GM18909 (cell line): ENCODE measurements around the gene TAF7L.

Source experiments
- ATAC-seq: cut with Tn5 transposase; IDR thresholded peaks from one replicate; pipeline ENCODE4 v1.9.1; 2021; ENCODE audit warnings: mild to moderate bottlenecking; ENCODE audit not compliant: unreplicated experiment, poor library complexity

Gene TAF7L

DNA sequence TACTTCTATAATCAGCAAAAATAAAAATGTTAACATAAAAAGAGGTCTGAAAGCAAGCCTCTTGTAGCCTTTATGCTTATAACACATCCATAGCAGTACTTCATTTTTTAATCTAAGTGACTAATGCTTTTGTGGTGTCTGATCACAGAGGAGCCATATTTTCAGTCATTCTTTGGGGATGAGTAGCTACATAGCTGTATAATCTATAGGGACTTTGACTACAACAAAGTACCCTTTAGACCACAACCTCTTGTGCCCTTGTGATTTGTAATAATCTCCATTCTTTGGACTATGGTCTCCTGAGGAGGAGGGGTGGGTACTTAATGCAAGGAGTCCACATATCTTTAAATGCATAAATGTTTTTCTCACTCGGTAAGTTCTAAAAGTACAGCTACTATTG is 62.0 kb downstream of the TAF7L start:
- no peak for ATAC-seq

DNA sequence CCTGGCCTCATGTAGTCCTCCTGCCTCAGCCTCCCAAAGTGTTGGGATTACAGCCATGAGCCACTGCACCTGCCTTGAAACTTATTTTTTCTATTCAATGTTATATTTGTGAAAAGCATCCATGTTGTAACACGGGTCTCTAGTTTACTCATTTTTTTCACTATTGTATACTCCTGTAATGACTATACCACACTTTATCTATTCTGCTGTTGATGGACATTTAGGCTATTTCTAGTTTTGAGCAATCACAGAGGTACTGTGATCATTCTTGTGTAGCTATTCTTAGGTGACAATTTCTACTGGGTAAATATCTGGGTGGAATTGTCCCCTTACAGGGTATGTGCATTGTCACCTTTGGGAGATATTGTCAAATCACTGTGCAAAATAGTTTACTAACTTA is 67.9 kb downstream of the TAF7L start:
- no peak for ATAC-seq

DNA sequence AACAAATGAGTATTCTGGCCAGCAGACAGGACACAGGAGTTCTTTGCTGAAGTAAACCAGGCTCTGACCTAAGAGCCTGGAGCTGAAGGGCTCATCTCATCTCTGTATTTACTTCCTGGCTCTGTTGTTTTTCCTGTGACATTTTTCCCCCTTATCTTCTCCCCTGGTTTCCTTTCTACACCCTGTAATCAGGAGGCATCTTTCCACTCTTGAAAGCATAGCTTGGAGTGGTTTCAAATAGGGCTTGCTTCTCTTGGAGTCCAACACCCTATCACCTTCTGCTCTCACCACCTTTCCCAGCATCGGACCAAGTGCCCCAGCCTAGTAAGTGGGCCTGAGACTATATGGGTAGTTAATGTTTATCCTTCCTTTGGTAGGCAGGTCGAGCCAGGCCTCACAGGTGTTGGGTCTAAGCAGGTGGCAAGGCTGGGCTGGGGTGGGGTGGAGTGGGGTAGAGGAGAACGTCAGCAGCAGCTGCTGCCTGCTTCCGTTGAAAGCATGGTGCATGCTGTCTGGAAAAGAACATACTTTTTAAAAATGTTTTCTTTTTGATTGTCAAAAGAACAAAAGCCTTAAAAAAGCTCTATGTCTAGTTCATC is 70.4 kb downstream of the TAF7L start:
- no peak for ATAC-seq

DNA sequence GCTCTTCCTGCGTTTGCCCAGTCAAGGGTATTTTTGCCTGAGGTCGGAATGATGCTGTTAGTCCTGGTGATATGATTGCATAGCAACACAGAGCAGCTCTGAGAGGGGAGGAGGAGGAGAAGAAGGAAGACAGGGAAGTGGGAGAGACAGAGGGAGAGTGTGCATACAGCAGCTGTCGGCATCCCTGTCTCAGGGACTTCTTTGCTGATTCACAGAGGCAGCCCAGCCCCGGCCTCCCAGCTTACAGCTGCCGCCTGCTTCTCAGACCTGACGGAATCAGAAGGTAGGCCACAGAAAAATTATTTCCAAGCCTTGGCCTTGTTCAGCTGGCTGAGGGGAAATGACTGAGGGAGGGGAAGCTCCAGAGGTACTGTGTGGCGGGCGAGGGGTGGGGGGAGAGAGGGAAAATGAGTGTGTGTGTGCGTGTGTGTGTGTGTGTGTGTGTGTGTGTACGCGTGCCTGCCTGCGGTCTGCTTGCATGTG is 71.2 kb downstream of the TAF7L start:
- no peak for ATAC-seq

DNA sequence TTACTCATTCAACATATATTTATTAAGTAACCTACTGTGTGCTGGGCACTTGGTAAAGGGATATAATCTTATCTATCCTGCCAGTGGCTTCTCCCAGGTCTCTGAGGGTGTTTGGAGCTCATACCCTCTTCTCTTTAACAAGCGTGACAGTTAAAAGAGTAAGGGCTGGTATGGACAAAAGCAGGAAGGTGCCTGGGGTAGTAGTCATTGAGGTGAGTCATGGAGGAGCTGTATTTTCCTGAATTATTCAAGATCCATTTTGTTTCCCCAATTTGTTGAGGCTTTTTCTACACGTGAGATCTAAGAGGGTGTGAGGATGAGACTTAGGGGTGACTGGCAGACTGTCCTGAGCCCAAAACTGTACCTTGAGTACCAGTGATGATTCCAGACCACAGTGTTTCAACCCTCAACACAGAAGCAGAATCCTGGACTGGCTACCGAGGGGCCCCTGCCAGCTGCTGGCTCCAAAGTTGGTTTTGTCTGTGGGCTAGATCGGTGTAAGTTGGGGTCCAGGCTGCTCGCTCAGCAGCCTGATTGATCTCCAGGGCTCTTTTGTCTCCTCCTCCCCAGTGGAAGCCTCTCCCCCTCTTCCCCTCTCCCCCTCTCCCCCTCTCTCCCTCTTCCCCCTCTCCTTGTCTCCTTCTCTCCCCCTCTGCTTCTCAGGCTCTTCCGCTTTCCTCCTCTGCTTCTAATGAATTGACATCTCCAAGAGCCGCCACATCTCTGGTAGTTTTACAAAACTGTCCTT is 71.8 kb downstream of the TAF7L start, which contains the start of gene DRP2:
Gene DRP2 (plus strand): TSS at position 671 of the 748 bp plus-strand sequence. CDS start 11,862 bp downstream, outside the sequence.
- no peak for ATAC-seq
